Adipocyte (in vitro differentiated cells): Measurements from ENCODE around the gene SLC25A13.
"Not testable (repeated sequence)": the region's sequence is repeated elsewhere in the genome, so short reads cannot be mapped to it uniquely, and the experiment has no call there.

Experiments used
- DNase-seq: peaks from one replicate; pipeline ENCODE4 v3.0.0-alpha.2; 2015; ENCODE audit warnings: low read depth
- H3K27me3 ChIP-seq: replicated peaks from 2 replicates; pipeline ENCODE4 v1.7.0; 2013; ENCODE audit warnings: mild to moderate bottlenecking, low read length, moderate library complexity; ENCODE audit not compliant: control insufficient read depth, insufficient read depth
- H3K36me3 ChIP-seq: 2 replicates; pipeline ENCODE4 v1.7.0; 2013; ENCODE audit warnings: low read length, mild to moderate bottlenecking, moderate library complexity; ENCODE audit not compliant: control insufficient read depth, insufficient read depth, severe bottlenecking
- H3K4me1 ChIP-seq: 2 replicates; pipeline ENCODE4 v1.7.0; 2013; ENCODE audit warnings: mild to moderate bottlenecking, low read length, moderate library complexity; ENCODE audit not compliant: control insufficient read depth, insufficient read depth
- H3K4me3 ChIP-seq: 2 replicates; pipeline ENCODE4 v1.7.0; 2013; ENCODE audit warnings: mild to moderate bottlenecking, low read length, moderate library complexity
- H3K9ac ChIP-seq: 2 replicates; pipeline ENCODE4 v1.7.0; 2013; ENCODE audit warnings: mild to moderate bottlenecking, low read length, moderate library complexity
- H3K9me3 ChIP-seq: 2 replicates; pipeline ENCODE4 v1.7.0; 2013; ENCODE audit warnings: mild to moderate bottlenecking, low read length, moderate library complexity; ENCODE audit not compliant: control insufficient read depth

SLC25A13 gene

DNA sequence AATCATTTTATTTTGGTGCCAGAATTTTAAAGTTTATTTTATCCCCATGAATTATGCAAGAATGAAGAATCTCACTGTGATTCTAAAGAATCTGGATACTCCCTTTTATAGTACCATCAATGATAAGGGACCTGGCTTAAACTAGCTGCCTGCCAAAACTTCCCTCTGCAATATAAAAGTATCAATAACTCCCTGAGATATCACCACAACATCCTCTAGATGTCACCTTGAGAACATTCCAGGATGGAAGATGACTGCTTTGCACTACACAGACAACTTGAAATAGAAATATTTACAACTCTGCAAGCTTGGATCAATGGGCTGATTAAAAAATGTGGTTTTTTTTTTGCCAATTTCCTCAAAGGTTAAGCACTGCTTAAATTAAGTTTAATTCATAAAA lies 142.1 kb downstream of the SLC25A13 start:
- no peak overlapping the region for H3K4me3 ChIP-seq
- H3K36me3 ChIP-seq, result peaks cover 51% of the 10 kb centered on the region
- peaks cover 12% of the 10 kb centered on the region for H3K4me1 ChIP-seq
- no peak overlapping the region for H3K9ac ChIP-seq
- DNase-seq, result peak; percentile 39
- H3K9me3 ChIP-seq, result no peaks in the 10 kb centered on the region
- no peaks in the 10 kb centered on the region for H3K27me3 ChIP-seq

DNA sequence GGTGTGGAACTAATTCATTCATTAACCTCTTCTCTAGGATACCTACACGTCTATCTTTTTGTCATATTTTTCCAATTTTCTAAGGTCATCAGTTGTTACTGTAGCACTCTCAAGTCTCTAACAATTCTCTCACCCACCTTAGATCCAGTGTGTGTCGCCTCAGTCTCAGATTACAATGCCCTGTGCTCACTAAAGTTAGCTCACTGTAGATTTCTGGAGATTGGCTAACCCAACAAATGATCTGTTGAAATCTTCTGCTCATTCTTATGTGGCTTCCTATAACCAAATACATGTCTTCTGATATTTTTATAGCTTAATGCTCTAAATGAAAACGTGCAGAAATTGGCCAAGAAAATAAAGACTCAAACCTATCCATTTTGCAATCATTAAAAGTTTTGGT lies 142.6 kb downstream of the SLC25A13 start:
- Histone ChIP-seq H3K27me3 (no peaks in the 10 kb centered on the region), H3K9me3 (no peaks in the 10 kb centered on the region), H3K4me1 (peaks cover 12% of the 10 kb centered on the region), H3K36me3 (peaks cover 50% of the 10 kb centered on the region), H3K4me3 (no peak overlapping the region), H3K9ac (no peak overlapping the region)
- DNase-seq, result peak; percentile 51

DNA sequence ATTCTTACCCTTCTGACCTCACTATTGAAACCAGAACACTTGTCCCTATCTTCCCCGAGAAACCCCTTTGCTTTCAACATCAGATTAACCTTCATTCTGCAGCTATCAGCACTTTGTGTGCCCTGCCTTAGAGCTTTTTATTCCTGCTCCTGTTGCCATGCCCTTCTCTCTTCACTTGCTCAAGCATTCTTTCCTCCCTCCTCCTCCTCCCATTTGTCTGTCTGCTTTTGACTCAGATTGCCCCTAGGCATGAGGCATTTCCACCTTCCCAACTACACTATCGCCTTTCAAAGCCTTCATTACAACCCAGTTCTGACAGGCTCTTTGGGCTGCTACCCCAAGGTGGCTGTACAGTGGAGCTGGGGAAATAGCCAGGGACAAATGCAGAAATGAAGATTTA lies 143.3 kb downstream of the SLC25A13 start:
- Histone ChIP-seq H3K9me3 (no peaks in the 10 kb centered on the region), H3K4me1 (peaks cover 12% of the 10 kb centered on the region), H3K9ac (no peak overlapping the region), H3K27me3 (no peaks in the 10 kb centered on the region), H3K36me3 (peaks cover 42% of the 10 kb centered on the region), H3K4me3 (no peak overlapping the region)
- DNase-seq, result peak; percentile 41

DNA sequence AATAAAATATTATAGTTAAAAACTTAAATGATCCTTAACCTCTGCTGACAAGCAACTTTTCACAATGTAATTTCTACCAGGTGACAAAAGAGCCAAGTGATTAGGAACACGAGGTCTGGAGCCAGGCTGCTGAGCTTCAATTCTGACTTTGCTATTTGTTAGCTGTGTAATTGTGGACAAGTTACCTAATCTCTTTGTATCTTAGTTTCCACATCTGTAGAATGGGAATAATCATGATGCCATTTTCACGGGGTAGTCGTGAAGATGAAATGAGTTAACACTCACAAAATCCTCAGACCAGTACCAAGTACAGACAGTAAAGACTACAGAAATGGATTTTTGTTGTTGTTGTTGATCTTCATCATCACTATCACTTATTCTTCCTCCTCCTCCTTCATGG lies 144.5 kb downstream of the SLC25A13 start:
- H3K9me3 ChIP-seq, result no peaks in the 10 kb centered on the region
- H3K9ac ChIP-seq, result no peak overlapping the region
- peaks cover 12% of the 10 kb centered on the region for H3K4me1 ChIP-seq
- no peak for DNase-seq
- H3K4me3 ChIP-seq, result no peak overlapping the region
- no peaks in the 10 kb centered on the region for H3K27me3 ChIP-seq
- peaks cover 32% of the 10 kb centered on the region for H3K36me3 ChIP-seq

DNA sequence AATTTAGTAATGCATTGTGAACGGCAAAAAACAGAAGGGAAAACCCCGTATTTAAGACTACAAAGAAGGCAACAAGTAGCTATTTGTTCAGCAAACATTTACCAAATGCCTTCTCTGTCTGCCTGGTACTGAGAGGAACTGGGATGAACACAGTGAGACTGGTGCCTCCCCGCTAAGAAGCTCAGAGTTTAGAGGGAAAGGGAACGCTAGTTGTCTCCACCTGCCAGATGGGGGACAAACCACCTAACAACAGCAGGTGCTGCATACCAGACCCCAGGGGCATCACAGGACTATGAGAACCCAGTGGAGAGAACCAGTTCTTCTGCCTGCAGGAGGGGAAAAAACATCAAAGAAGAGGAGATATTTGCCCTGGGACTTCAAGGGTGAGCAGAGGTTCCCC lies 147.1 kb downstream of the SLC25A13 start:
- Histone ChIP-seq H3K9me3 (no peaks in the 10 kb centered on the region), H3K4me3 (no peak overlapping the region), H3K9ac (no peak overlapping the region), H3K27me3 (no peaks in the 10 kb centered on the region), H3K4me1 (peaks cover 9% of the 10 kb centered on the region), H3K36me3 (peaks cover 36% of the 10 kb centered on the region)
- no peak for DNase-seq

DNA sequence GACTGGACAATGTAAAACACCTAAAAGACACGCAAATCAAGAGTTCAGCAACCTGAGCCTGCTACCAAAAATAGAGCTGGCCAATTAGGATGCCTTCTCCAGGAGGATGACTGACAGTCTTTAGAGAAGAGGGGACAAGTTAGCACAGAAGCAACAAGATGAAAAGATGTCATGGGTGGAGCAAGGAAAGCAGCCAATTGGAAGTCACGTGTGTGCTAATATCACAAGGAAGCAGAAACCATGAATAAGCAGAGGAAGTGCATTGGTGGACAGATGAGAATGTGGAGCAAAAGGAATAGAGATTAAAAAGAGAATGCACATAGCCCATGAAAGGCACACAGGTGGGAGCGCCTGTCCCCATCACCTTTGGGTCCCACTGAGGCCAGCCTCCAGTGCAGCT lies 148.1 kb downstream of the SLC25A13 start:
- Histone ChIP-seq H3K36me3 (peaks cover 43% of the 10 kb centered on the region), H3K4me1 (no peaks in the 10 kb centered on the region), H3K9ac (no peak overlapping the region), H3K27me3 (no peaks in the 10 kb centered on the region), H3K9me3 (no peaks in the 10 kb centered on the region), H3K4me3 (no peak overlapping the region)
- no peak for DNase-seq

DNA sequence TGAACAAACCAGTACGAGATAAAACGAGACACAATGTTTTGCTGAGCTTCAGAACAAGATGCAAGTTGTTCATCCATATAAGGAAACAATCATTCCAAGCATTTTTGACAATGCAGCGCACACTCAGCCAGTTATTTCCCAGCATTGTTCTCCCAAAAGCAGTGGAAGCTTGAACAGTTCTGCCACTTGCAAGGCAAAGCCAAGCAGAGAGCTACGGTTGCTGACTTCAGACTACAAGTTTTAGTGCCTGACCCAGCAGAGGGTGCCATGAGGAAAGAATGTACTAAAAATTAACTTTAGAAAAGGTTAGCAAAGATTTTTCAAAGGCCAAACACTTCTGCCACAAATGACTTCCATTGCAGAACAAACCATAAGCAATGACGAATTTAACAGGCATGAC lies 152.5 kb downstream of the SLC25A13 start:
- DNase-seq, result no peak
- Histone ChIP-seq H3K4me3 (no peak overlapping the region), H3K9me3 (no peaks in the 10 kb centered on the region), H3K4me1 (no peaks in the 10 kb centered on the region), H3K36me3 (peaks cover 36% of the 10 kb centered on the region), H3K9ac (no peak overlapping the region), H3K27me3 (no peaks in the 10 kb centered on the region)

DNA sequence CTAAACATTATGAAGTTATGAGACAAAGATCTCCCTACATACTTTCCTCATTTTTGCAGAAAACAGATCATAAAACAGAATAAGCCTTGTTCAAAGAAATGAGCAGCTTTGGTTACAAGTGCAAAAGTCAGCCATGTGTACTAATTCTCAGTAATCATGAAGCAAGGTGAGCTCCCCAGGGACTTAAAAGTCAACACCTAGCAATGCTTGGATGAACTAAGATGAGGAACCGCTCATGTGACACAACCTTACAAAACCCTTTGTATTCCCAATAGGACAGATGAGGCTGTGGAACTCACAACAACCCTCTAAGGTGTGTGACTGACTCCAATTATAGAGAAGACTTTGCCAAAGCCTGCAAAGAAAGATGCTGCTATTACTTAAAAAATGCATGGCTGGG lies 154.5 kb downstream of the SLC25A13 start:
- Histone ChIP-seq H3K9me3 (no peaks in the 10 kb centered on the region), H3K27me3 (no peaks in the 10 kb centered on the region), H3K4me1 (no peaks in the 10 kb centered on the region), H3K4me3 (no peak overlapping the region), H3K9ac (no peak overlapping the region), H3K36me3 (peaks cover 52% of the 10 kb centered on the region)
- DNase-seq, result no peak

DNA sequence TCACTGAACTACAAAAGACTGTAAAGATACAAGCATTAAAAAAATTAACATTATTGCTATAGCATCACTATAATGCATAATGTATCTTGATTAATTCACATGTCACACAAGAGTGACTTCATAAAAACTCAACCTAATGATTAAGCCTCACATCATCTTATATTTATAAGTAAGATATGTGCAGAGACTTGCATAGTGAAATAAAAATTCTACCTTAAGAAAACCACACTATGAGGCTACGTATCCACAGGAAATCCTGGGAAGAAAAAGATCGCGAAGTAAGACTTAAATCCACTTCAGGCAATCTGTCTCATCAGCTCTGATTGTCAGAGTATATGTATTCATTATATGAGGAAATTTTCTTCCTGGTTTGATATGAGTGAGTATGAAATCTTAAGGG lies 160.0 kb downstream of the SLC25A13 start:
- DNase-seq, result no peak
- no peaks in the 10 kb centered on the region for H3K27me3 ChIP-seq
- peaks cover 55% of the 10 kb centered on the region for H3K36me3 ChIP-seq
- H3K4me1 ChIP-seq, result no peaks in the 10 kb centered on the region
- no peaks in the 10 kb centered on the region for H3K9me3 ChIP-seq
- H3K4me3 ChIP-seq, result no peak overlapping the region
- H3K9ac ChIP-seq, result no peak overlapping the region

DNA sequence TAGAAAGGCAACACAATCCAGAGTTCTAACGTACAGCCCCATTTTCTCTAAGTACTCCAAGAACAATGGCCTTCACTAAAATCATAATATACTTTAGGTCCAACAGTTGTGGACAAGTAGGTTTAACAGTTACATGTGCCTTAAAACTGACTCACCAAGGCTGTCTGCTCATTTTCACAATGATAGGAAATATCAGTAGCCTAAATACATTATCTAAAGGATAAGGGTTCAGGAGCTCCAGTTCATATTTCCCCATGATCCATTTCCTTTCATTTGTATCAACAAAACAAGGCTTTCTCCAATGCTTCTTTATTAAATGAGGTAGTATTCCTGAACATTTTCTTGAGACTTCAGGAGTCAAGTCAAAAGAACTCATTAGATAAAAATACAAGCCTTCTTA lies 164.0 kb downstream of the SLC25A13 start:
- Histone ChIP-seq H3K27me3 (no peaks in the 10 kb centered on the region), H3K4me3 (no peak overlapping the region), H3K9ac (no peak overlapping the region), H3K9me3 (no peaks in the 10 kb centered on the region), H3K4me1 (no peaks in the 10 kb centered on the region), H3K36me3 (peaks cover 33% of the 10 kb centered on the region)
- no peak for DNase-seq

DNA sequence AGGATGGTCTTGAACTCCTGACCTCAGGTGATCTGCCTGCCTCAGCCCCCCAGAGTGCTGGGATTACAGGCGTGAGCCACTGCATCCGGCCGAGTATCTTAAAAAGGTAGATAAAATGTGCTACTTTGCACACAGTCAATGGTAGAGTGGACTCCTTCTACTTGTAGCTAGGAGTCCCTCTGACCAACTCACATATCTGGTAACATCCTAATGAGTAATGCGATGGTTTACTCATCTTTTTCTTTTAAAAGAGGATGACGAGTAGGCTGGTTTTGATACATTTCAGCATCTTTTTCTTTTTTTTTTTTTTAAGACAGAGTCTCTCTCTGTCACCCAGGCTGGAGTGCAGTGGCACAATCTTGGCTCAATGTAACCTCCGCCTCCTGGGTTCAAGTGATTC lies 167.4 kb downstream of the SLC25A13 start:
- not testable (repeated sequence) for H3K4me1 ChIP-seq, H3K4me3 ChIP-seq, H3K9ac ChIP-seq, H3K9me3 ChIP-seq, DNase-seq, H3K27me3 ChIP-seq
- H3K36me3 ChIP-seq, result peaks cover 30% of the 10 kb centered on the region

DNA sequence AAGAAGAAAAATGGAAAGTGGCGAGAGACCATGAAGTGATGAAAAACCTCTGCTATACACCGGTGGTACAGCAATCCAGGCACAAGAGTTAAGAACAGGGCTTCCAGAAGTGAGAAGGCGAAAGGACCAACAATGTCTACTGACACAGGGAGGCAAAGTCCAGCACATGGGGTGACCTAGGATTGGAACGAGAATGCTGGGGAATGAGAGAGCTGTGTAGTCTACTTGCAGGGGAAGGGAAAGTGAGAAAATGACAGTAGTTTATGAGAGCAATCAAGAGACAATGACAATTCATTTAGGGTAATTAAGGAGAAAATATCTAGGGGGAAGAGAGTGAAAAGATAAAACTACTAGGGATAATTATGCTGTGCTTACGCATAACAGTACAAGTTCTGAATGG lies 169.2 kb downstream of the SLC25A13 start:
- Histone ChIP-seq H3K27me3 (no peaks in the 10 kb centered on the region), H3K4me1 (no peaks in the 10 kb centered on the region), H3K9me3 (no peaks in the 10 kb centered on the region), H3K36me3 (peaks cover 34% of the 10 kb centered on the region), H3K9ac (no peak overlapping the region), H3K4me3 (no peak overlapping the region)
- no peak for DNase-seq
